Amniotic epithelial cell (primary cell): ENCODE measurements around the gene GPR75.
A peak's percentile ranks its signal among the peaks of the same experiment; 100 is the strongest.

ENCODE experiments used
- DNase-seq: peaks from one replicate; pipeline ENCODE4 v3.0.0-alpha.2; 2010; ENCODE audit warnings: low read depth

GPR75 gene

DNA sequence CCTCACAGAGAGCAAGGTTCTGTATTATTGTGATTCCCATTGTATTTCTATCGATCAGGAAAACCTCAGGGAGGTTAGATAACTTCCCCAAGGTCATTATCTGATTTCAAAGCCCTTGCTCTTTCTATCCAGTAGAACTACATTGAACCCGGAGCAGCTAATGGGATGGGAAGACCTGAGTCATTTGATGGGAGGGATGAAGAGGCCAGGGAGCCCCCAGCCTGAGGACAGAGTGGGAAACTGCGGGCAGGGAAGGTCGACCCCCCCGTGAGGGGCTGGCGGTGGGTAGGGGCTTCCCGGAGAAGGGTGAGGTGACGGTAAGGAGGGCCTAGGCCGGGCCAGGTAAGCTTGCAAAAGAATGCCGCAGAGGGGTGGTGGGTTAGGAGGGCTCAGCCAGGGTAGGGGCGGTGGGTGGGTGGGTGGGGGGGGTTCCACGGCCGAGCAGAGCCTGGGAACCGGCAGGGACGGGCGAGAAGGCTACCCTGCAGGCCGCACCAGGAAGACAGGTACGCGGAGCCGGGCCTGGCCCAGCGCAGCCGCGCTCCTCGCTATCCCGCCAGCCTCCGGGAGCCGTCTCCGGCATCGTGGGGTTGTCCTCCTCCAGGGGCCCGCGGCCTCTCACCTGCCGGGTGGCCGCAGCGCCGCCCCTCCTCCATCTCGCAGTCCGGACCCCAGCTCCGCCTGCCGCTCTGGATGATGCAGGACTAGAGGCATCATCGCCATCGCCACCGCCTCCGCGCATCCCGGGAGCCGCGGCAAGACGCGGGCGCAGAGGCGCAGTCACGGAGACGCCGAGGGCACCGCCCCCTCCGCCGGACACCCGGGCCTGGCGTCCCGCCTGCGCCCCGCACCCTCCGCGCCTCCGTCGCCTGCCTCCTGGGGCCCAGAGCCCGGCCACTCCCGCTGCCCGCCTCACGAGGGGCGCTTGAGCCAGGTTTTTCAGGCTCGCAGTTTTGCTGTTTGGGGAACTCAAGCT, at the start of gene GPR75:
Gene GPR75, minus strand, starts transcription at position 762 of the 976 bp plus-strand sequence. CDS start 5,211 bp downstream, outside the sequence.
- DNase-seq = peak; percentile 21

DNA sequence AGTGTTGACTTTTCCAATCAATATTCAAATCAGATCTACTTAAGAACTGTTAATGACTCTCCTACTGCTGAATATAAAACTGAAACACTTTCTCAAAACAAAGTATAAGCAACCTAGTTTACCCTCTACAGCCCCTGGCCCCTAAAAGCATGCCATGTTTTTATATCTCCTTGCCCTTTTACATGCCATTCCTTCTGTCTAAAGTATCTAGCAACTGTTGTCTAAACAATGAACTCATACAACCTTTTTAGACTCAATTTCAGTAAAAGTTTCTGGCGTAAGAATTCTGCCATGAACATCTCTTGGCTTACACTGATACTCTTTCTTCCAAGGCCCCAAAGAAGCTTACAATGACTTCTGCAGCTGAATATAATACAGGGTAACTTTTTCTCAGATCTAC, 47.8 kb upstream of the GPR75 start:
- DNase-seq = no peak

DNA sequence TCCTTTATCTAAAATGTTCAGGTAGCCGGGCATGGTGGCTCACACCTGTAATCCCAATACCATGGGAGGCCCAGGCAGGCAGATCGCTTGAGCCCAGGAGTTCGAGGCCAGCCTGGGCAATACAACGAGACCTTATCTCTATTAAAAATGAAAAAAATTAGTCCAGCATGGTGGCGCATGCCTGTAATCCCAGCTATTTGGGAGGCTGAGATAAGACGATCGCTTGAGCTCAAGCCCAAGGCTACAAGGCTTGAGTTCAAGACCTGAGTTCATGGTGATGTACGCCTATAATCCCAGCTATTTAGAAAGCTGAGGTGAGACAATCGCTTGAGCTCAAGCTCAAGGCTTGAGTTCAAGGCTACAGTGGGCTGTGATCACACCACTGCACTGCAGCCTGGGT, 45.6 kb upstream of the GPR75 start:
- no peak for DNase-seq

DNA sequence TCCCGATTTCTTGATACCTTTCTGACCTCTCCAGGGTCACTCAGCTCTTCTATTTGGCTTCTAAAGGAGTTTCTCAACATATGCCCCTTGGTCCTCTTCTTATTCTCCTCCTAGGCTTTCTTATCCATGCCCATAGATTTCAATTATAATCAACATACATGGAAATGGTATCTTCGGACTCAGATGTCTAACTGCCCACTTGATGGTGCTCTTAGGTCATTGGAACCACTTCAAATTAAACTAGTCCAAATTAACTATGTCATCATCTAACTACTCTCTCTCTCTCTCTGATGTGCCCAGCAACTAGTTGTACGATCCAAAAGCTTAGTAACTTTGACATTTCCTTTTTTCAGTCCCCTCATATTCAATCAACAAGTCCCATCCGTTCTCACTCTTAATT, 43.2 kb upstream of the GPR75 start:
- DNase-seq = no peak

DNA sequence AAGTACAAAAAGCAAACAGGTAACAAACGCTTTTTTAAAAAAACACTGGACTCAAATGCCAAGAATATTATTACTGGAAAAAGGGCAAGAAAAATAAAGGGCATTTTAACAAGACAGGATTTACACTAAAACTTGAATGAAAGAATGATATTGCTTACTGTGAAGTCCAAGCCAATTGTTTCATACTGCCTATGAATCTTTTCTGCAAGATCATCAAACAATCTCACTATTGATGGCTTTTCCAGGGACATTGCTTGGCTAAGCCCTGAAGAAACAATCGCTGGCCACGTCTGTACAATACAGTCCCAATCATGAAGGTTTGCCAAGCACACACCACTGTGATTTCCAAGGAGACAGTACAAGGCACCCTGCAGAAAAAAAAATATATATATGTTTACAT, 41.4 kb upstream of the GPR75 start:
- DNase-seq = no peak

DNA sequence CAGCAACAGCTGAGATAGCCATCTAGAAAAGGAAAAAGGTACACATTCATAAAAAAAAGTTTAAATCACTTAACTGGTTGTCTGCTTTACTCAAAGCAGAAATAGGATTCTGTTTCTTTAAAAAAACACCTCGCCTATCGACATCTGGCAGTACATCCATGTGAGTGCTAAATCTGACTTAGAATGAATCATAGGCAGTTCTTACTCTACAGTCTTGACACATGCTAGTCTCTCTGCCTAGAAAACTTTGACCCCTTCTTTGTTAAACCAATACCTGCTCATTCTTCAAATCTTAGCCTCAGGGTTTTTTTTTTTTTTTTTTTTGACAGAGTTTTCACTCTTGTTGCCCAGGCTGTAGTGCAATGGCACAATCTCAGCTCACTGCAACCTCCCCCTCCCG, 37.1 kb upstream of the GPR75 start:
- peak; percentile 68 for DNase-seq

DNA sequence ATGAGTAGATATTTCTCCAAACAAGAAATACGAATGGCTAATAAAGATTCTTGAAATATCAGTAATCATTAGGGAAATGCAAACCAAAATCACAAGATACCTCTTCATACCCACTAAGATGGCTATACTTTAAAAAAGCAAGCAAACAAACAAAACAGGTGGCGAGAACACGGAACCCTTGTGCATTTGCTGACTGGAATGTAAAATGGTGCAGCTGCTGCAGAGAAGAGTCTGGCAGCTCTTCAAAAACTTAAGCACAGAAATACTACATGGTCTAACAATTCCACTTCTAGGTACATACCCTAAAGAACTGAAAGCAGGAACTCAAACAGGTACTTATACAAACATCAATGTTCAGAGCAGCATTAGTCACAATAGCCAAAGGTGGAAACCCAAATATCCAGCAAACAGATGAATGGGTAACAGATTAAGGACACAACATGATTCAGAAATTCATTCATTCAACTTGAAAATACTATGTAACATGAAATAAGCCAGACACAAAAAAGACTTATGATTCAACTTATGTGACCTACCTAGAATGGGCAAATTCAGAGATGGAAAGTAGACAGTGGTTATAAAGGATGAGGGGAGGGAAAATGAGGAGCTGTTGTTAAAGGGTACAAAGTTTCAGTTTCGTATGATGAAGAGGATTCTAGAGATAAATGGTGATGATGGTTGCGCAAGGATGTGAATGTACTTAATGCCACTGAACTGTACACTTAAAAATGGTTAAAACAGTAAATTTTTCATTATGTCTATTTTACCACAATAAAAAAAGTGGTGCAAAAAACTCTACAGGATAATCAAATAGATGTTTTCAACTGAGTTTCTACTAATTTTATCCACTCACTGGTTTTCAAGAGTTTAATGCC, 26.9 kb upstream of the GPR75 start:
- DNase-seq = peak; percentile 12

DNA sequence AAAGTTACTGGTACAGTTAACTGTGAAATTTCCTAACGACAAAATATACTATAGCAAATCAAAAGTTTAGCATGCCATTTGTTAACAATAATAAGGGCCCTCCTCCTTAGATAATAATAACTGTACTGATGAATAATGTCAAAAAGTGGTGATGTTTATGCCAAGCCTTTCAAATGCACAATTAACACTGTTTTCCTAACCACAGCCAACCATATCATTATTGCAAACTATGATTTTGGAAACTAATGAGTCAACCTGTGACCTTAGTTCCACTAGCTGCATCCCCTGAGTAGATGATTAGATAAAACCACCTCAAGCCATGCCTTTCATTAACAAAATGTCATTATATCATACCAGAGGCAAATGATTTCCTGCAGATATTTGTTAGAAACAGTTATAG, 25.1 kb upstream of the GPR75 start:
- DNase-seq = no peak

DNA sequence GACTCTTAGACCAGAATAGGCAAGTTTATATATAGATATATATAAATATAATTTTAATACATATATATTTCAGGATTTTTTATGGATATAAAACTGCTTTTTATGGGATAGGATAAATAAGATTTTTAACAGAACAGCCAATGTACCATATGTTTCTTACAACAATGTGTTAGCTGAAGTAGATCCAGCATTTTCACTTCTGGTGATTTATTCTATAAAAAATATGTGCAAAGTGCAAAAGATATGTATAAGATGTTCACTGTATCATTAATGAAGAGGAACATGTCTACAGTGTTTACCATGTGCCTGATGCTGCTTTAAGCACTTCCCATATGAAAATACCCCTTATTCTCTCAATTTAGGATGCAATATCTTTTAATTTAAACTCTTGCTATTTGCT, 22.2 kb upstream of the GPR75 start:
- DNase-seq = no peak

DNA sequence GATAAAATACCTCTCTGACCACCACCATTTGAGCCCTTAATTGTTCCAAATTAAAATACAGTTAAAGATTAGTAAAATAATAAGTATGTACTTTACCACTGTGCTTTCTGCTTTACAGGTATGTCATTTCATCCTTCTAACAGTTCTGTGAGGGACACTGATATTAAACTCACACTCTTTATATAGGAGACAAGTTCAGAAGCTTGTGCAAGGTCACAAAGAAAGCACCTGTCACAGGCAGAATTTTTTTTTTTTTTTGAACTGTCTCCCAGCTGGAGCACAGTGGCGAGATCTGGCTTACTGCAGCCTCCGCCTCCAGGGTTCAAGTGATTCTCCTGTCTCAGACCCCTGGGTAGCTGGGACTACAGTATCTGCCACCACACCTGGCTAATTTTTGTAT, 21.6 kb upstream of the GPR75 start:
- no peak for DNase-seq

DNA sequence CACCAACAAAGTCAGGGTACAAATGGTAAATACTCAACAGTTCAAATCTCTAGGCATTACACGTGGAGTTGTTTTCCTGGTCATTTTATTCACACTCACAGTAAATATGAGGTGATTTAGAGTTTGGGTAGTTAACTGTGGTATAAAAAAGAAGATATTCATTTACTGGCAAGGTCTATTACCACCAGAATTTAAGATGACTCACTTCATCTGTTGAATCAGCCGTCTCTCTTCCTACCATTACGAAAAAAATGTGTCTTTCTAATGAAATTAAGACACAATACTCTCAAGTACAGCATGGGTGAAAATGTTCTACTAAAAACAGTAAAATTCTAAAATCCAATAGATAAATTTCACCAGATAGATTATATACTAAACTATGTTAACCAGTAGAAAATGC, 21.0 kb upstream of the GPR75 start:
- peak; percentile 76 for DNase-seq

DNA sequence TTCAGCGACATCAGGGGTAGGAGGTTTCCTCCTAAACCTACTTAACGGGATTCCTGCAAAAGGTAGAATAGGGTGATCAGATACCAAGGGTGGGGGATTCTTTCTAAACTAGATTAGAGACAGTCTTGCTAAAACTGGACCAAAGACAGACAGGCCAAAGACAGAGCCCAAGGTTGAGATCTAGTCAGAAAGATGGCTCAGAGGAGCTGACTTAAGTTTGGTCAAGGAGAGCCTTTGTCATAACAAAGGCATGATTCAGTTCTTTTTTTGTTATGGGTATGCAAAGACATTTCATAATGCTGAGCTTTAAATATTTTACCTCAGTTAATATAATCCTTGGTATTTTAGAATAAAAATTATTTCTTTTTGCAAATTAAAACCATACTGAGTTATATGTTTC, 17.8 kb upstream of the GPR75 start:
- peak; percentile 45 for DNase-seq

DNA sequence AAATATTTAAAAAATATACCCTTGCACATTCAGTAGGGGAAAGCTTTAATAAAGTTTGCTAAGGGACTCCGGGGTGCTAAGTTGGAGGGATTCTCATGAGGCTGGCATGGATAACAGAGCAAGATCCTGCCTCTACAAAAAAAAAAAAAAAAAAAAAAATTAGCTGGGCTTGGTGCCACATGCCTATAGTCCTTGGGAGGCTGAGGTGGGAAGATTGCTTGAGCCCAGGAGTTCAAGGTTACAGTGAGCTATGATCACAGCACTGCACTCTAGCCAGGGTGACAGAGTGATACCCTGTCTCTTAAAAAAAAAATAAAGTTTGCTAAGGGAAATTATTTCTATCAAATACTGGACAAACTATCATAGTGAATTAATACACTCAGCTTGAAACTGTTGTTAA, 17.3 kb upstream of the GPR75 start:
- DNase-seq = no peak

DNA sequence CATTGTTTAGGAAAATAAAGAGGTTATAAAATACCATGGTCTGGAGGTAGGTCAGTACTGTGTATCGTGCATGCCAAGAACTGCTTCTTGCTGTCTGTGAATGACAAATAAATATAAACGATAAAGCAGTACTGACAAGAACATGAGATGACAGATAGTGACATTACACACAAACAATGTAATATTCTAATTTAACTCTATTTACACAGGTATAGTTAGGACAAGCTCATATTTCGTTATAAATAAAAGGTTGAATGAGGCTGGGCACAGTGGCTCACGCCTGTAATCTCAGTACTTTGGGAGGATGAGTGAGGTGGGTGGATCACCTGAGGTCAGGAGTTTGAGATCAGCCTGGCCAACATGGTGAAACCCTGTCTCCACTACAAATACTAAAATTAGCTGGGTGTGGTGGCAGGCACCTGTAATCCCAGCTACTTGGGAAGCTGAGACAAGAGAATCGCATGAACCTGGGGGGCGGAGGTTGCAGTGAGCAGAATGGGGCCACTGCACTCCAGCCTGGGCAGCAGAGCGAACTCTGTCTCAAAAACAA, 14.7 kb upstream of the GPR75 start:
- DNase-seq = no peak

DNA sequence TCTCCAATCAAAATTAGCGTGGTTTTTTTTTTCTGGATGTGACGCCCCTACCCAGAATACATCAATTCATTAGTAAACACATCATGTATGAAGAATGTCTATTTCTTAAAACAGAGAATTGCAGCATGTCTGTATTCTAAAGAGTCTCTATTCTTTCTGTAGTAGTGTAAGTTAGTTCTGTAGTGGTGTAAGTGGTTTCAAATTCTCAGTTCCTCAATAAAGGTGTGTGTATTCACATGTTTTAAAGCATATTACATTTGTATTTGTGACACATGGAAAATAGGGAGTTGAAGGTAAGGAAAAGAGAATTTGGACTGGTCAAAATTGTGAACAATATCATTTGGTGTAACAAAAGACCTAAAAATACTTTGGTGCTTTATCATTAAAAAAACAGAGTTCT, 8.0 kb upstream of the GPR75 start:
- DNase-seq = no peak

DNA sequence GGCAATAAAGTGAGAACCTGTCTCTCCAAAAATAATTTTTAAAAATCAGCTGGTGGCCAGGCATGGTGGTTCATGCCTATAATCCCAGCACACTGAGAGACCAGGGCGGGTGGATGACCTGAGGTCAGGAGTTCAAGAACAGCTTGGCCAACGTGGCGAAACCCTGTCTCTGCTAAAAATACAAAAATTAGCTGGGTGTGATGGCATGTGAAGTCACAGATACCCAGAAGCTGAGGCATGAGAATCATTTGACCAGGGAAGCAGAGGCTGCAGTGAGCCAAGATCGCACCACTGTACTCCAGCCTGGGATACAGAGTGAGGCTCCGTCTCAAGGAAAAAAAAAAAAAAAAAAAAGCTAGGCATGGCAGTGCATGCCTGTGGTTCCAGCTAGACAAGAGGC, 7.4 kb upstream of the GPR75 start:
- DNase-seq = no peak

DNA sequence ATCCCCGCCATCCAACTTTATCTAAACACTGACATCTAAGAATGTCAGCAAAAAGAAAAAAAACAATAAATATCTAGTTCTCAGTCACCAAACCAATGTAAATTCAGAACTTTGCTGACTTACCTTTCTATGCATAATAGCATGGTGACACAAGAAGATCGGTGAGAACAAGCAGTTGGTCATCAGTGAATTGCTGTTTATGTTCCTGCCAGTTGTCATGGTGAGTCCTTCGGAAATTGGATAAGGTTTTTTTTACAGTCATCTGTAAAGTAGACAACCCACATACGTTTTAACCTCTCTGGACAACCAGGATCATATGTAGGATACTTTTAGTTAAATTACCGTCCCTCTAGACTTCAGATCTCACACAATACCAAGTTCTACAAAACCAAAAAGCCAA, 6.2 kb upstream of the GPR75 start:
- no peak for DNase-seq

DNA sequence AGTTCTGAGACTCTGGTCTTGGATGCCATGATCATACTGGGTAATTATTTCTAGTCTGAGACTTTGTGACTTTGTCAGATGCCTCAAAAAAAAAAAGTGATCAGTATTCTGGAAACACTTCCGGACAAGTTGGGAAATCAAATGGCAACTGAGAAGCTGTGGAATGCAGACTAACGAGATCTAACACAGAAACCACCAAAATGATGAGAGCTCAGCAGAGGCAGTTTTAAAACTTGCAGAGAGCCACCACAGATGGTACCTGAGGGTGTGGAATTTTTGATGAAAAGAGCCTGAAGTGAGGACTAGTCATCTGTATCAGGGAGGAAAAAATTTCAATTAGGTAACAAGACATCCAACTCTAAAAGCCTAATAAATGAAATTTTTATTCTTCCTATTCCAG, 5.5 kb upstream of the GPR75 start:
- no peak for DNase-seq

DNA sequence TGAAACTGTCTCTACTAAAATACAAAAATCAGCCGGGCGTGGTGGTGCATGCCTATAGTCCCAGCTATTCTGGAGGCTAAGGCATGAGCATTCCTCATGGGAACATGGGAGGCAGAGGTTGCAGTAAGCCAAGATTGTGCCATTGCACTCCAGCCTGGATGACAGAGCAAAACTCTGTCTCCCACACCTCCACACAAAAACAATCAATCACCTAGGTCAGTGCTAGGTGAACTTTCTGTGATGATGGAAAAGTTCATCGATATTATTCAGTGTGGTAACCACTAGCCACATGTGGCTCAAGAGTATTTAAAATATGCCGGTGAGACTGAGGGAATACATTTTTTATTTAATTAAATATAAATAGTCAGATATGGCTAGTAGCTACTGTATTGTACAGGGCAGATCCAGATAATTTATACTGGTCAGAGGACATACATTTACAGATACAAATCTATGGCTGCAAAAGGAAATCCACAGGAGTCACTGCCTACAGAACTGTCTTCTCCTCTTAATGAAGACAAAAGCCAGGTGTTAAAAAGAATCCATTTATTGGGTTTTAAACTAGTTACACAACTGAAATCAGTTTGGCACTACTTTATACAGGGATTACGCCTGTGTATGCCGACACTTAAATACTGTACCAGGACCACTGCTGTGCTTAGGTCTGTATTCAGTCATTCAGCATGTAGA, 3.9 kb upstream of the GPR75 start:
- DNase-seq = peak; percentile 11

DNA sequence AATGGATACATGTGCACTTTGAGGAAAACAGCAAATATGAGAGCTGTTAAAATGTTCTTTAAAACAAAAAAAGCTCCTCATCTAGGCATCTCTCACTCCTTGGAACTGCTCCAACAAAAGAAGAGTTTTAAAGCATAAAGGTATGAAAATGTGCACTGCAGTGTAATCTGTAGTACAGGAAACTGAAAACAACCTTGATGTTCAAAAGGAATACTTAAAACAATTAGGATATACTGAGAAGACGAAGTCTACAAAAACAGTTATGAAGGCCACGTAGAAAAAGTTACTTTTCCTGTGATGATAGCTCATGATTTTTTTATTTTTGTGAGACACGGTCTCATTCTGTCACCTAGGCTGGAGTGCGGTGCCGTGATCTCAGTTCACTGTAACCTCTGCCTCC, 2.1 kb upstream of the GPR75 start:
- no peak for DNase-seq

DNA sequence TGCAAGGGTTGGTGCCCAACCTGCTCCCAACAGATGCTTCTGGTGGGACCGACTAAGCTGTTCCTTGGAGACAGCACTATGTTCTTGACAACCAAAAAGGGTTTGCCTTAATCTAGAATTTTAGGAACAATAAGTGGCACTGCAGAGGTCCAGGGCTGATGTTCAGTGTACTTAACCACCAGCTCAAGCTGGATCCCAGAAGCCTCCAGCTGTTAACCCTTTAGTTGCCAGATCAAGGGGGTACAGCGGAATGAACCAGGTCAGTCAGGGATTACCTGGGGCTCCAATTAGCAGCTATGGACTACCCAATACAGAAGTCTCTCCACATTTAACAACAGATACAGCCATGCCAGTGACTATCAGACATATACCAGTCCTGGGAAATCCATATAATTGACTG, 3.5 kb downstream of the GPR75 start:
- DNase-seq = no peak

DNA sequence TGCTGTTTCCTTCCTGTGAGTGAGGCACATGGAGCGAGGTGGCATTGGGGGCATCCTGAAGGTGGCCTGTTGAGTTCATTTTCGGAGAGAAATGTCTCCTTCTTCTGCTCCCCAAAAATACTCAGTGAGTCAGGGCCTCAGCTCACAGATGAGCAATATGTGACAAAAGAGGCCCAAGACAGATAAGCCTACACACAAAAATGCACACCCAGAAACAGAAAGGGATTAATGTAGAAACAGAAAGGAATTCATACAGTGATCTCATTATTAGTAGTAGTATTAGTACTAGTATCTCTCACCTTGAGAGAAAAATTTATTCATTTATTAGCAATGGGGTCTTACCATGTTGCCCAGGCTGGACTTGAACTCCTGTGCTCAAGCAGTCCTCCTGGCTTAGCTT, 5.1 kb downstream of the GPR75 start:
- DNase-seq = peak; percentile 37
